Activated CD4-positive, alpha-beta T cell treated with anti-CD3 and anti-CD28 coated beads, Interleukin-2, Interleukin-4, amounts not matched to agents 100 ng/mL and 50 ng/mL, durations not matched to agents 16 hours and 8 hours (primary cell): ENCODE results near the gene VEGFB.

Source experiments
- DNase-seq: peaks from one replicate; pipeline ENCODE4 v3.0.0-alpha.2; 2020; ENCODE audit warnings: low spot score

Gene VEGFB, protein sequence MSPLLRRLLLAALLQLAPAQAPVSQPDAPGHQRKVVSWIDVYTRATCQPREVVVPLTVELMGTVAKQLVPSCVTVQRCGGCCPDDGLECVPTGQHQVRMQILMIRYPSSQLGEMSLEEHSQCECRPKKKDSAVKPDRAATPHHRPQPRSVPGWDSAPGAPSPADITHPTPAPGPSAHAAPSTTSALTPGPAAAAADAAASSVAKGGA

DNA sequence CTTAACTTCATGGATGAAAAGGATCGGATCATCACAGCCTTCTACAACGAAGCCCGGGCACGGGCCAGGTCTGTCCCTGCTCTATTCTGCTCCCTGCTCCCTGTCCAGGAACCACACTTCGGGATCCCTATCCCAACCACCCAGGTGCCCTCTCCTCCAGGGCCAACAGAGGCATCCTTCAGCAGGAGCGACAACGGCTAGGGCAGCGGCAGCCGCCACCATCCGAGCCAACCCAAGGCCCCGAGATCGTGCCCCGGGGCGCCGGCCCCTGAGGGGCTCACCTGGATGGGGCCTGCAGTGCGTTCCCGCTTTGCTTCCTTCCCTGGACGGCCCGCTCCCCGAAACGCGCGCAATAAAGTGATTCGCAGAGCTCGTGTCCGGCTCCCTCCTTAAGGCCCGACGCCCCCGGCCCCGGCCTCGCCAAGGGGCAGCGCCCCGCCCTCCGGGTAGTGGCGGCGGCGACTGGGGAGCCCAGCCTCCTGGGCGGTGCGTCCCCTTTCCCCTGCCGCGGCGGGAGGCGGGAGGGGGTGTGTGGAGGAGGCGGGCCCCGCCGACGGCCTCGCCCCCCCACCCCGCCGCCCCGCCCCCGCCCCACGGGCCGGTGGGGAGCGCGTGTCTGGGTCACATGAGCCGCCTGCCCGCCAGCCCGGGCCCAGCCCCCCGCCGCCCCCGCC, at the start of gene VEGFB:
VEGFB (plus strand) TSS at position 672 of the 674 bp plus-strand sequence. CDS start 250 bp downstream, outside the sequence.
- peak; percentile 69 for DNase-seq

DNA sequence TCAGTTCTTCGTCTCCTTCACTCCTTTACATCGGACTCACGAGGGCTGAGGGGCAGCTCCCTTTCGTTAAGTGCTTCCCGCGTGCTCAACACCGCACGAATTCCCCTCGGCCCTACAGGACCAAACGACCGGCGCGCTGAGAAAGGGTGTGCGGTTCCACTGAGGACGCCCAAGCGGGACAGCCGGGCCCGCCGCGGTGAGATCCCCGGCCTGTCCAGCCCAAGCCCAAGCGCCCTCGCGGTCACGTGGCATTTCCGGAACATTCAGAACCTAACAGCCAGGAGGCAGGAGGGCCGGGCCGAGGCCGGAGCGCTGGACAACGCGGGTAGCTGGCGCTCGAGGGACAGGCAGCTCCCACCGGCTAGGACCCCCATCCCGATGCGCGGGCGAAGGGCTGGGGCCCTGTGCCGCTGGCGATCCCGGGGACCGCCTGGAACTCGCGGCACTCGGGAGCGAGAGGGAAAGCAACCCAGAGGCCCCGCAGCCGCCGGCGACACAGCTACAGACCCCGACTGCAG, 49.1 kb upstream of the VEGFB start:
- DNase-seq, result no peak

DNA sequence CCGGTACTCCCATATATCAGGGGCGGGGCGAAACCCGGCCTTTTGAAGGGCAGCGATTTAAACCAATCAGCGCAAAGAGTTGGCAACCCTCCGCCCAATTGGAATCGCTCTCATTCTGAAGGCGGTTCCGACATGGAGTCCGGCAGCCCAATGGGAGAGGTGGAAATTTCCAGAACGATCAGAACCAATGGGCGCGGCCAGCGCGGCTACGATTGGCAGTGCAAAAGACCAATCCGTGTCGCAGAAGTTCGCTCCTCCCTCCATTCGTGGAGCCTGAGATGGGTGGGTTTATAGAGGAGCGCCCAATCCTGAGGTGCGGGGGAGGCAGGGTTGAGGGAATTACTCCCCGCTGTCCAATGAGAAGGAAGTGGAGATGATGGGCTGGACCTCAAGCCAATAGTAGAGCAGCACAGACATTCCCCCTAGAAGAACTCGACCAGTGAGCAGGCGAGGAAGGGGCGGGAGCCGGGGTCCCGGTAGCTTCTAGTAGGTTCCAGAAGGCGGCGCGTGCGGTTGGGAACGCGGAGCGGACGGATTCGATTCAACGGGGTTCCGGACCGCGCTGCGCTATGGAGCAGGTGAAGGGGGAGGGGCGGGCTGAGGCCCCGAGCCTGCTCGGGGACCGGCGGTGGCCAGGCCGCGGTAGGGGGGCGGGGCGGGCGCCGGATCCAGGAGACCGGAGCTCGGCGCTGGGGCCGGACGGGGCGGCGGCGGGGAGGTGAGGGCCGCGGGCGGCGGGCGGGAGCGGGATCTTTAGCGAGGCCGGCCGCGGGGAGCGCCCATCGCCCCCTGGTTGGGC, 48.5 kb upstream of the VEGFB start, which contains the start of gene STIP1:
STIP1 (plus strand) TSS at position 479 of the 799 bp plus-strand sequence; CDS start at position 570, 91 bp downstream.
- DNase-seq, result peak; percentile 100

DNA sequence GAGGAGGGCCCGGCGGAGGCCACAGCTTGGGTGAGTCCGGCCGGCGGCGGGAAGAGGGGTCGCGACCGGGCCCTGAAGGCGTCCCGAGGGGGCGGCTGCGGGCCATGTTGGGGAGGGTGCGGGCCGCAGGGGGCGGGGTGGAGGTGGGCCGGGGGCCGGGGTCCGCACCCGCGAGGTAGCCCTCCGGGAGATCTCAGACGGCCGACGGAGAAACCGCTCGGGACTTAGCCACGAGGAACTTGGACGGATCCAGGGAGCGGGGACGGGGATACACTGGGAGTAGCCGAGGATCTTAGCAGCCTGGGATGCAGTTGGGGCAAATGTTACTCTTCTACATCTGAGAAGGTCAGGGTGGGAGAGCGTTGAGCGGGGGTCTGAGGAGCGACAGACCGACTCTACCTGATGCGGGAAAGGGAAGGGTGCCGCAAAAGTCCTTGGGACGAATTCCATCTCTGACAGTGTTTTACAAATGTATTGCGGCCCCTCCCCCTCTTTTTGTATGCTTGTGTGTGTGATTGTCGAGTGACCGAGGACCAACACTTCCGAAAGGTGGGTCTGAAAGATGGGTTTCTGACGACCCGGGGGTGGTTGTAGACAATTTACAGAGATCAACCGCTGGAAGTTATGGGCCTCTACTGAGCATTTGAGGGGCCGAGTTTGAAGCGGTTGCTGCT, 47.8 kb upstream of the VEGFB start:
- DNase-seq, result peak; percentile 51

DNA sequence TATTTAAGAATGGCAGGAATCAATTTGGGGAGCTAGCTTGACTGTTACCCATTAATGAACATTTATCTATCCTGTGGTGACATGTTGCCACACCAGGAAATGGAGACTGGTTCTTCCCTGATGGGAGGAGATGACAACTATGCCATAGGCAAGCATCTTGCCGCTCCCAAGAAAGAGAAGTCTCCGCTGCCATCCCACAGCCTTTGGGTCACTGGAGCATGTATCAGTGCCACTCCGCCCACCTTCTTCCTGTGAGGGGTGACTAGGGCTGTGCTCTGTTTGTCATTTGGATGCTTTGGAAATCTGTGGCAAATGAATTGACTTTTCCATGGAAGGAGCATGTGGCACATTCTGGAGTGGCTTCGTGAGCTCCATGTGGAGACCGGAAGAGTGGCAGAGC, 42.0 kb upstream of the VEGFB start:
- DNase-seq, result no peak

DNA sequence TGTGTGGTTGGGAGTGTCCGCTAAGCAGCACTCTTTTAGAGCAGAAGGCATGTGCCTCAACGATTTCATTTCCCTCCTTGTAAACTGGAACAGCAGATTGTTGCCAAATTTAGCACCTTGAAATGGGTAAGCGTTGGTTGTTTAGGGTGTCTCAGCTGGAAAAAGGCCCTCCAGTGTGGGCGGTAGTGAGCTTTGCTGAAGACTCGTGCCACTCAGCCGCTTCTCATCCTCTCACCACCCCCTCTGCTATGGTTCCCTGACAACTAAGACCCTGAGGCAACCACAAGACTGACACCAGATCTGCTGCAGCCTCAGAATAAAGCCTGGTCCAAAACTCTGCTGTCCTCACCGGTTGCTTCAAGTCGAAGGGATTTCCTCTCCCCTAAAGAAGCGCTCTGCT, 37.8 kb upstream of the VEGFB start:
- DNase-seq, result no peak

DNA sequence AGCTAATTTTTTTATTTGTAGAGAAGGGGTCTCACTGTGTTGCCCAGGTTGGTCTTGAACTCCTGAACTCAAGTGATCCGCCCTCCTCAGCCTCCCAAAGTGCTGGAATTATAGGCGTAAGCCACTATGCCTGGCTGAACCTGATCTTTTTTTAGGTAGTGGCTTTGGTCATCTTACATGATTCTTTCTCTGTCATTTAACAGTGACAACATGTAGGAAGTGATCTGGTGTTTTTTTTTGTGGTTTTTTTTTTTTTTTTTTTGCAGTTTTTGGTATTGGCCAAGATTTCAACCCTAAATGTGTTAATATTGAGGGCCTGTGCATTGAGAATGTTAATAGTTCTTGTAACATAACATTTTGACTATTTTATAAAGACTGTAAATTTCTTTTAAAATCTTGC, 35.9 kb upstream of the VEGFB start:
- DNase-seq, result no peak

DNA sequence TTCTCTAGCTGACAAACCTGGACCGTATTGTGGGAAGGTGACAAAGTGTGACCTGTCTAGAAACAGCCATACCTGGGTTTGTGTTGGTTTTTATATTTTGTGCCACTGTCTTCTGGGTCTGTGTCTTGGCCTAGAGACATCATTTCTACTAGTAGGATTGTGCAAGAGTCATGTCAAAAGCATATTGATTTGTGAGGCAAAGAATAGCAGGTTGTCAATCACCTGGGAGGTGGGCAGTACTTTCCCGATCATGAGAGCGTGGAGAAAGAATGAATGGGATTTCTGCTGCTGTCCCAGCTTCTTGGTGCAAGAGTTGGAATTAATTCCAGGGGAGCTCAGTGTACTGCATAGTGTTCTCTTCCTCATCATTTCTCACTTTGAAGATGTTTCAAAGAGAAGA, 32.8 kb upstream of the VEGFB start:
- DNase-seq, result no peak

DNA sequence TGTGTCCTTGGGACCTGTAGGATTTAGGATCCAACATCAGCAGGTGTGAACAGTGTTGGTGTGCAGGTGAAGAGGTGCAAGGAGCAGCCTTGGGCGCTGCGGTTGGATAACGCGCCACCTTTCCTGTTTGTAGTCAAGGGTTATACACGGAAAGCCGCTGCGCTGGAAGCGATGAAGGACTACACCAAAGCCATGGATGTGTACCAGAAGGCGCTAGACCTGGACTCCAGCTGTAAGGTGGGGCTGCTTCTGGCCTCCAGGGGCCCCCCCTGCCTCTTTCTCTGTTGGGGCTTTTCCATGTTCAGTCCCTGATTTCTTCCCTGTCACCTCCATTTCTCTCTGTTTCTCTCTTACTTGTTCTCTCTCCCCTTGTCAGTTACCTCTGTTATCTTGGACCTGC, 31.4 kb upstream of the VEGFB start:
- no peak for DNase-seq

DNA sequence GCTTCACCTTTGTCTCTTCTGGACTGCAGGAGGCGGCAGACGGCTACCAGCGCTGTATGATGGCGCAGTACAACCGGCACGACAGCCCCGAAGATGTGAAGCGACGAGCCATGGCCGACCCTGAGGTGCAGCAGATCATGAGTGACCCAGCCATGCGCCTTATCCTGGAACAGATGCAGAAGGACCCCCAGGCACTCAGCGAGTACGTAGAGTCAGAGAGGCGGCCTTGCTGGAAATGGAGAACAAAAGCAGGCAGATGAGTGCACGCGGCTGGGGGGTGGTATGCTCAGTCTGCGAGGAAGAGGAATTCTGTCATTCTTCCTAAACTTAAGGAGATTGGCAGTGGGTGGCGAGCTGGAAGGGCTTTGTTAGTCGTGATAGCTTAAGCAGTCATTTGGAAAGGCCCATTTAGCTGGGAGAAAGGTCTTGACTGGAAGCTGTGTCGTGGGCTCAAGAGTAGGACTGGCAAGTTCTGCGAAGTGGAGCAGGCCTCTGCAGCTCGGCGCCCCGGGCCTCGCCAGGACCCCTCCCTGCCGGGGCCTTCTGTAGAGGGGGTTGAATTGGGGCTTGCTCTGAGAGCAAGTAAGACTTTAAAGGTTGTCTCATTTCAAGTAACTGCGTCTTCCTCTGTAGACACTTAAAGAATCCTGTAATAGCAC, 30.8 kb upstream of the VEGFB start:
- no peak for DNase-seq

DNA sequence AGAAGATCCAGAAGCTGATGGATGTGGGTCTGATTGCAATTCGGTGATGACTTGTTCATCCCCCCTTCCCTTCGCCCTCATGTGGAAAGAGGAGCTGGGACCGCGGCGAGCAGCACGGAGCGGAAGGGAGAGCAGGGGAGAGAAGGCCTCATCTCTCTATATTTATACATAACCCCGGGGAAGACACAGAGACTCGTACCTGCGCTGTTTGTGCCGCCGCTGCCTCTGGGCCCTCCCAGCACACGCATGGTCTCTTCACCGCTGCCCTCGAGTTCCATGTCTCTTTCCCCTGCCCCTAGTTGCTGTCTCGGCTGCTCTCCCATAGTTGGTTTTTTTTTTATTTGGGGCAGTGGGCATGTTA, 30.3 kb upstream of the VEGFB start:
- no peak for DNase-seq

DNA sequence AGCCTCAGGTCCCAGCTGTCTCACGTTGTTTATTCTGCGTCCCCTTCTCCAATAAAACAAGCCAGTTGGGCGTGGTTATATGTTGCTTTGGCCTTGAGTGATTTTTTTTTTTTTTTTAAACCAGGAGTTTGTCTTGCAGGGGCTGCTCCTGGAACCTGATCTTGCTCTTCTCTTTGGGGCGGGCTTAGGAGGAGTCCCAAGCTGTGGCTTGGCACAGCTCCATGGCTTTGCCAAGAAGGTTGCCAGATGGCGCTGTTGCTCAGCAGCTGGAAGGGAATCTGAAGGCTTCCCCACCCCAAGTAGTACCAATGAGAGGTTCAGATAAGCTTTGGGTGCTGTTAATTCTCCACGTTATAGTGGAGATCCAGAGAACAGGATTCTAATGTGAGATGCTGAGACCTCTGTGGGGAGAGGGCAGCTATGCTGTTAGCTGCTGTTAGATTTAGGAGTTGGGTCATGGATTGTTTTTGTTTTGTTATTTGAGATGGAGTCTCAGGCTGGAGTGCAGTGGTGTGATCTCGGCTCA, 29.9 kb upstream of the VEGFB start:
- DNase-seq, result peak; percentile 67

DNA sequence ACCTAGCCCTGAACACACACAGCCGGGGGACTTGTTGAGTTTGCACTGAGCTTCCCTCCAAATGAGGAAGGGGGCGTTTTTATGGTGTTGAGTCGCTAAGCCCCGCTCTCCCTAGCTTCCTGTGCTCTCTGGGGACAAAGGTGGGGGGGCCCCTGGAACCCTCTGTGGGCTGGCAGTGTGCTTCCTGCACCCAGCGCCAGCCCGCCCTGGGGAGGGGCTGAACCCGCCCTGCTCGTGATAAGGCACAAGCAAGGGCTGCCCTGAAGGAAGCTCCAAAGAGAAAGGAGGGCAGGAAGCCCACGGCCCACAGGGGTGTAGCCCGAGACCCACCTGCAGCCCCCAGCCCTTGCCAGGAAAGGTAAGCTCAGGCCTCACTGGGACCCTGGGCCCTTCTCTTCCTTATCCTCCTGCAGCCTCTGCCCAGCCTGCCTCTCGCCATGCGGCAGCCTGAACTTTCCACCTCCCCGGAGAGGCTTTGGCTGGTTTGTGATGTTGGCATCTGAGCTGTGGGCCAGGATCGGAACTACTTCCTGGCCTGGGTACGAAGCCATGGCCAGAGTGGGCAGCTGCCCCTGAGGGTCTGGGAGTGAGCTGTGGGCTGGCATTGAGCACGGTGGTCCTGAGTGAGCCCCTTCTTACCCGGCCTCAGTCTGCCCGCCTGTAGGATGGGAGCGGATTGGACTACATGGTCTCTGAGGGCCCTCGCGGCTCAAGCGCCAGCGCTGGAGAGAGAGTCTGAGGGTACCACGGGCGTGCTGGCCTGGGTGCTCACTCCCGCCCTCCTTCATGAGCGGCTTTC, 27.7 kb upstream of the VEGFB start, which contains the start of gene FERMT3:
FERMT3 (plus strand) TSS at position 265 of the 799 bp plus-strand sequence. CDS start 644 bp downstream, outside the sequence.
- DNase-seq, result peak; percentile 85

DNA sequence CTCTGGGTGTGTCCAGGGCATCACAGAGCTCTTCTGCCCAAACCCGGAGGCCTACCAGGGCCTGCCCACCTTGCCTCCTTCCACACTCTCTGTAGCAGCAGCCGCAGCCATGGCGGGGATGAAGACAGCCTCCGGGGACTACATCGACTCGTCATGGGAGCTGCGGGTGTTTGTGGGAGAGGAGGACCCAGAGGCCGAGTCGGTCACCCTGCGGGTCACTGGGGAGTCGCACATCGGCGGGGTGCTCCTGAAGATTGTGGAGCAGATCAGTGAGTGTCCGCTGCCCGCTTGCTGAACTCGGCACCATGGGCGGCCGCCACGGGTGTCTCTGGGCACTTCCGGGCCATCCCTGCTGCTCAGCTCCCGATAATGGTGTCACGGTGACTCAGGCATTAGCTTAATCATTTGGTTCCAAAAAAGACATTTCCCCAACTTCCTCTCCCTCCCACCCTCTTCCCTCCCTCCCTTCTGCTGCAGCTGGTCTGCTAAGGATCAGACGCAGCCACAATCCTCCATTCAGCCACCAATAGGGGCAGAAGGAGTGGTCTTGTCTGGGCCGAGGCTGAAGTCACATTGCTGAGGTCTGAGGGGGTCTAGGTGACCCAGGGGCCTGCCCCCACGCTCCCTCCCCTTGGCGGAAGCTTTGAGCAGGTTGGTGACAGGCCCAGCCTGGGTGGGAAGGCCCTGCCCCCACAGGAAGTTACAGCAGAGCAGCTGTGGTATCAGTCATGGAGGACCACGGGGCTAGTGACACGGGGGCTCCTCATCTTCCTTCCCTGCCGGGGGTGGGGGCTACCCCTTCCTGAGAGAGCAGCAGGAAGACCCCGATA, 26.9 kb upstream of the VEGFB start:
- peak; percentile 87 for DNase-seq

DNA sequence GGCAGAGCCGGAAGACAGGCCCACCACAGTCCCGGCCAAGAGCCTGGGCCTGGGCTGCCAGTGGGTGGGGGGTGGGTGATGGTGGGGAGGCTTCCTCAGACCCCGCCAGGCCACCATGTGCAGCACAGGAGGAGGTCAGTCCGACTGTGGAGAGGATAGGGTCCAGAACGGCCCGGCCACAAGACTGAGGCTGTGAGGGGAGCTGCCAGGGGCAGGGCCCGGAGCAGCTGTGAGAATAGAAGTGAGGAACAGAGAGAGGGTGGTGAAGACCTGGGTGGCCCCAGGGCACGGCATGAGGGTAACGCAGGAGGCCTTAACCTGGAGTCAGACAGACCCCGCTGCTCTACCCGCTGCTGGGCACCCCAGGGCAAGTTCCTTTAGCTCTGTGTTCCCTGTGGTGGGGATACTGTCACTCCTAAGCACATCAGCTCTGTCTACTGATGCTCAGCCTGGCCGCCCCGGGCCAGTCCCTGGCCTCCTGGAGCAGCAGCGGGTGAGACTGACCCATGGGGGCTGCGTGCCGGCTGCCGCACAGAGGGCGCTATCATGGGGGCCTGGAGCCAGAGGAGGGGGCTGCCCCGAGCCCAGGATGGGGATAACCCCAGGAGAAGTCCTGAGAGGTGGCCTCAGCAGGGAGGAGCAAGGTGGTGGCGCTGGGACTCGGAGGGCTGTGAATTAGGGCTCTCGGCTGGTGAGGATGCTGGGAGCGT, 26.1 kb upstream of the VEGFB start:
- no peak for DNase-seq

DNA sequence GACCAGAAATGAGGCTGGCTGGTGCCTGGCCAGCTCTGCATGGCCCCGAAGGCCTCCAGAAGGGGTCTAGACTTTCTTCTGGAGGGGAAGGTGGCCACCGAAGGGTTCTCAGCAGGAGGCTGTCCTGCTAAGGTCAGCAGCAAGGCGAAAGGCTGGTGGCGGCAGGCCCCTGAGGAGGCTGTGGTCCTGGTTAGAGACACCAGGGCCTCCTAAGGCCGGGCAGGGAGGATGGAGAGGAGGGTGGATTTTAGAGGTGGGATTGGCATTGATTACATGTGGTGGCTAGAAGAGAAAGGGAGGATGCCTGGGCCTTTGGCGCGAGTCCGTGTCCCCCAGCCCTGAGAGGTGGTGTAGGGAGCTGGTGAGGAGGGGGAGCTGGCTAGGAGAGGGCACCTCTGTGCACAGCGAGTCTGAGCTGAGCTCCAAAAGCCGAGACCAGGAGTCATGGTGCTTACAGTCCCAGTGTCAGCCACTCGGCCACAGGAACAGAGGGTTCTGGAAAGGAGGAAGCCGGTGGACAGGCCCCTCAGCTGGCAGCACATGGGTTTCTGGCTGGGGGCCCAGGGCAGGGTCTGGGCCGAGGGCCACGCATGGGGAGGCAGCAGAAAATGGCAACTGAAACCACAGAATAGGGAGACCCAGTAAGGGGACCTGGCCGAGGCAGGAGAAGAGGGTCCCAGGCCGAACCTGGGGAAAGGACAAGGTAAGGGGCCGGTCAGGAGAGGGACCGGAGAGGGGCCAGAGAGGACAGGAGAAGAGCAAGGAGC, 25.4 kb upstream of the VEGFB start:
- DNase-seq, result no peak

DNA sequence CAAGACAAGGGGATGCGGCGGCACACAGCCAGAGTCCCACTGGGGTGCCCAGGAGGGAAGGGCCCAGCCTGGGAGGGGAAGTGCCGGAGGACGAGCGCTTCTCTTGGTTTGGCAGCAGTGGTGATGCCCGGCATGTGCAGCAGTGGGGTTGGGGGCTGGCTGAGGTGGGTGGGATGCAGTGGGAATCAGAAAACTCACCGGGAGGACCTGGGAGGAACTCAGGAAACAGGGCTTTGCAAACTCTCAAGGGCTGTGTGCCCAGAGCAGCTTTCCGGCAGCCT, 24.9 kb upstream of the VEGFB start:
- DNase-seq, result no peak

DNA sequence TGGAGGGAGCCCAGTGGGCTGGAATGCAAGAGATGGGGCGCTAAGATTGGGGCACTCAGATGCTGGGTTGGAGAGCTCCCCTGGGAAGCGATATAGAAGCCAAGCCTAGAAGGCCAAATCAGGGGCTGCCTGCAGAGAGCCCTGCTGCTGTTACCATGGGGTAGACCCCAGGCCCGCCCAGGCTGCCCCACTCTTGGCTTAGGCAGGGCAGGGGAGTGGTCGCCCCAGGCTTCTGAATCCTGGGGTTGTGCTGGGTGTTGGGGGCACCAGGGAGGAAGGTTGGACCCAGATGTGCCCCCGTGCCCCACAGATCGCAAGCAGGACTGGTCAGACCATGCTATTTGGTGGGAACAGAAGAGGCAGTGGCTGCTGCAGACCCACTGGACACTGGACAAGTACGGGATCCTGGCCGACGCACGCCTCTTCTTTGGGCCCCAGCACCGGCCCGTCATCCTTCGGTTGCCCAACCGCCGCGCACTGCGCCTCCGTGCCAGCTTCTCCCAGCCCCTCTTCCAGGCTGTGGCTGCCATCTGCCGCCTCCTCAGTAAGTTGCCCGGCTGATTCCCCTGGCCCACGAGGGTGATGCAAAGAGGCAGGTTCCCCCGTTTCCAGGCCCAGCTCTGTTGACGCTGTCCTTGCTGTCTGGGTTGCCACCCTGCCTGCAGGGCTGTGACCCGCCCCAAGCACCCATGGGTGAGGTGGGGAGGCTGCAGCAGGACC, 23.9 kb upstream of the VEGFB start:
- no peak for DNase-seq
